A549 (cell line): Measurements from ENCODE around the gene ATP2A2. TPM values are rescaled to one million over a fixed set of nuclear protein-coding genes. Genes with fewer than 3 reads are reported as not detected.

Experiments
- ATAC-seq, 2 experiments: fragments of 200-7000 bp in 1 of 2; fragments of >200 bp in 1 of 2; cut with Nextera tagmentation in 1 of 2; cut with Tn5 transposase in 1 of 2; 3 replicates each; pipeline versions ENCODE4 v1.8.0 to v1.9.1; 2018 to 2020; ENCODE audit warnings: mild to moderate bottlenecking in 1 of 2, moderate library complexity in 1 of 2
- CTCF ChIA-PET: fragments of 300-600 bp; sonication (Branson Sonifier 250); formaldehyde crosslinking; extraction: SDS; loops from one replicate; lab custom pipeline; 2021; ENCODE audit warnings: antibody characterized with exemption, inconsistent platforms; lab: Yijun Ruan, JAX
- POLR2A ChIA-PET: fragments of 350-600 bp; formaldehyde crosslinking; extraction: SDS; loops from one replicate; lab custom pipeline; 2021; ENCODE audit warnings: antibody characterized with exemption, inconsistent platforms; lab: Yijun Ruan, JAX
- DNase-seq, 2 experiments: peaks; one replicate each; pipeline versions ENCODE4 v3.0.0 to v3.0.0-alpha.2; 2011 to 2016; ENCODE audit warnings: low read depth in 1 of 2, low spot score in 1 of 2
- FAIRE-seq: peaks from 2 replicates; lab custom pipeline; 2011; peaks lifted over from hg19 to GRCh38; lab: Jason Lieb, UNC
- H3K27ac ChIP-seq, 2 experiments: fragments of >200 bp; sonication (Bioruptor Twin); formaldehyde crosslinking; 3 replicates each; pipeline ENCODE4 v1.5.1; 2016 to 2017
- H3K4me1 ChIP-seq: fragments of >200 bp; sonication (Bioruptor Twin); formaldehyde crosslinking; 3 replicates; pipeline ENCODE4 v1.6.1; 2016
- H3K4me2 ChIP-seq: fragments of >200 bp; sonication (Bioruptor Twin); formaldehyde crosslinking; 3 replicates; pipeline ENCODE4 v1.6.1; 2016
- H3K4me3 ChIP-seq: fragments of >200 bp; sonication (Bioruptor Twin); formaldehyde crosslinking; 3 replicates; pipeline ENCODE4 v1.5.1; 2016
- H3K9me3 ChIP-seq: fragments of >200 bp; sonication (Bioruptor Twin); formaldehyde crosslinking; 3 replicates; pipeline ENCODE4 v1.6.1; 2016
- ATOH8 ChIP-seq: fragments of 250-450 bp; sonication (Bioruptor Pico); IDR thresholded peaks from 2 replicates; pipeline ENCODE4 v1.5.0; 2020; ENCODE audit warnings: low read depth, mild to moderate bottlenecking, moderate library complexity
- CBX8 ChIP-seq: fragments of 200-600 bp; sonication (generic); IDR thresholded peaks from 2 replicates; pipeline ENCODE4 v1.6.1; 2016
- CEBPB ChIP-seq, 2 experiments: fragments of >200 bp in 1 of 2; sonication (Bioruptor Twin) in 1 of 2; formaldehyde crosslinking in 1 of 2; IDR thresholded peaks; 2 replicates each; pipeline ENCODE4 v1.6.1; 2012 to 2016
- CHD2 ChIP-seq: fragments of 150-350 bp; IDR thresholded peaks from 2 replicates; pipeline ENCODE4 v1.6.1; 2014; ENCODE audit warnings: low read length; ENCODE audit not compliant: partially characterized antibody
- EHF ChIP-seq: fragments of 250-450 bp; sonication (Bioruptor Pico); IDR thresholded peaks from 2 replicates; pipeline ENCODE4 v1.5.0; 2020; ENCODE audit warnings: mild to moderate bottlenecking
- EHMT2 ChIP-seq: fragments of 200-600 bp; sonication (generic); IDR thresholded peaks from 2 replicates; pipeline ENCODE4 v1.6.1; 2016; ENCODE audit warnings: antibody characterized with exemption, low read depth, mild to moderate bottlenecking, moderate library complexity
- FOSB ChIP-seq: fragments of 250-450 bp; sonication (Bioruptor Pico); IDR thresholded peaks from 2 replicates; pipeline ENCODE4 v1.5.0; 2020; ENCODE audit warnings: mild to moderate bottlenecking, moderate library complexity
- GATA3 ChIP-seq: IDR thresholded peaks from 2 replicates; pipeline ENCODE4 v1.6.1; 2012; ENCODE audit warnings: borderline replicate concordance
- HEYL ChIP-seq: fragments of 250-450 bp; sonication (Bioruptor Pico); IDR thresholded peaks from 2 replicates; pipeline ENCODE4 v1.8.0; 2021; ENCODE audit warnings: mild to moderate bottlenecking, moderate library complexity
- HOXA7 ChIP-seq: fragments of 250-450 bp; sonication (Bioruptor Pico); IDR thresholded peaks from 2 replicates; pipeline ENCODE4 v1.5.0; 2020; ENCODE audit warnings: mild to moderate bottlenecking, moderate library complexity
- HOXB13 ChIP-seq: fragments of 250-450 bp; sonication (Bioruptor Pico); IDR thresholded peaks from 2 replicates; pipeline ENCODE4 v1.5.0; 2020; ENCODE audit warnings: low read depth, mild to moderate bottlenecking, moderate library complexity
- JUNB ChIP-seq: fragments of >200 bp; sonication (Bioruptor Twin); formaldehyde crosslinking; IDR thresholded peaks from 2 replicates; pipeline ENCODE4 v1.6.1; 2016
- KDM1A ChIP-seq: fragments of 200-600 bp; sonication (generic); IDR thresholded peaks from 2 replicates; pipeline ENCODE4 v1.6.1; 2016; ENCODE audit warnings: low read depth, mild to moderate bottlenecking
- KDM5A ChIP-seq: fragments of 200-600 bp; sonication (generic); IDR thresholded peaks from 2 replicates; pipeline ENCODE4 v1.6.1; 2016; ENCODE audit warnings: antibody characterized with exemption, mild to moderate bottlenecking
- MAZ ChIP-seq: fragments of 150-350 bp; IDR thresholded peaks from 2 replicates; pipeline ENCODE4 v1.6.1; 2014; ENCODE audit warnings: antibody characterized with exemption, low read depth, low read length, borderline replicate concordance
- MYC ChIP-seq: IDR thresholded peaks from 2 replicates; pipeline ENCODE4 v1.6.1; 2012; ENCODE audit warnings: mild to moderate bottlenecking, inconsistent platforms, low read length, improper control_type of control experiment, borderline replicate concordance
- NFE2L2 ChIP-seq: fragments of 150-350 bp; conservative IDR thresholded peaks from 2 replicates; pipeline ENCODE4 v1.6.1; 2014; ENCODE audit warnings: low read length
- NR3C1 ChIP-seq: fragments of >200 bp; sonication (Bioruptor Twin); formaldehyde crosslinking; IDR thresholded peaks from 3 replicates; pipeline ENCODE4 v1.6.1; 2017
- POLR2A ChIP-seq: IDR thresholded peaks from 2 replicates; pipeline ENCODE4 v1.6.1; 2012; ENCODE audit warnings: mild to moderate bottlenecking, low read length
- POLR2AphosphoS2 ChIP-seq: conservative IDR thresholded peaks from 2 replicates; pipeline ENCODE4 v1.6.1; 2012; ENCODE audit warnings: low read length, improper control_type of control experiment, inconsistent platforms
- RAD21 ChIP-seq, 2 experiments: fragments of >200 bp in 1 of 2; sonication (Bioruptor Twin) in 1 of 2; formaldehyde crosslinking in 1 of 2; IDR thresholded peaks in 1 of 2; conservative IDR thresholded peaks in 1 of 2; 2 replicates in 1 of 2; 3 replicates in 1 of 2; pipeline ENCODE4 v1.6.1; 2012 to 2018; ENCODE audit warnings: inconsistent platforms in 1 of 2
- RFX5 ChIP-seq: fragments of 450-650 bp; IDR thresholded peaks from 2 replicates; pipeline ENCODE4 v1.7.1; 2014; ENCODE audit warnings: antibody characterized with exemption, mild to moderate bottlenecking, moderate library complexity
- RNF2 ChIP-seq: fragments of 200-600 bp; sonication (generic); IDR thresholded peaks from 2 replicates; pipeline ENCODE4 v1.6.1; 2016; ENCODE audit warnings: low read depth, mild to moderate bottlenecking, antibody characterized with exemption, moderate library complexity, borderline replicate concordance
- SMC3 ChIP-seq: fragments of >200 bp; sonication (Bioruptor Twin); formaldehyde crosslinking; IDR thresholded peaks from 3 replicates; pipeline ENCODE4 v1.6.1; 2018; ENCODE audit warnings: inconsistent platforms
- TFCP2L1 ChIP-seq: fragments of 250-450 bp; sonication (Bioruptor Pico); IDR thresholded peaks from 2 replicates; pipeline ENCODE4 v1.5.0; 2021; ENCODE audit warnings: mild to moderate bottlenecking
- TP53 ChIP-seq: fragments of 250-450 bp; sonication (Bioruptor Pico); IDR thresholded peaks from 2 replicates; pipeline ENCODE4 v1.5.0; 2021; ENCODE audit warnings: mild to moderate bottlenecking, moderate library complexity
- ZFP36 ChIP-seq: fragments of 450-650 bp; IDR thresholded peaks from 2 replicates; pipeline ENCODE4 v1.6.1; 2014; ENCODE audit warnings: borderline replicate concordance; ENCODE audit not compliant: partially characterized antibody
- WGBS: methylation state at CpG from one replicate; pipeline ENCODE4 v1.1.6; 2017; ENCODE audit errors: missing lambda C conversion rate; 5-methylcytosine and 5-hydroxymethylcytosine counted together
- polyA plus RNA-seq, 4 experiments: library from polyadenylated mRNA; depleted of rRNA in 3 of 4; stranded (reverse); fragments of >200 nt; fragmentation: RNase III in 1 of 4; extraction: RNeasy Plus Mini Kit Qiagen cat#74134 plus additional on column Dnase treatment in 1 of 4; gene quantifications; 2 replicates in 3 of 4; 3 replicates in 1 of 4; pipeline ENCODE4 v1.2.3, GENCODE V29; 2011 to 2017
- TF ChIP-seq, protein P1 (sequence below): fragments of 250-450 bp; sonication (Bioruptor Pico); IDR thresholded peaks from 2 replicates; pipeline ENCODE4 v1.5.0; 2021; ENCODE audit warnings: mild to moderate bottlenecking, moderate library complexity, borderline replicate concordance
- TF ChIP-seq, protein P2 (sequence below): IDR thresholded peaks from 2 replicates; pipeline ENCODE4 v1.6.1; 2012
- TF ChIP-seq, protein P3 (sequence below): fragments of 150-350 bp; IDR thresholded peaks from 2 replicates; pipeline ENCODE4 v1.6.1; 2014; ENCODE audit warnings: low read depth, mild to moderate bottlenecking, low read length
- TF ChIP-seq, protein P4 (sequence below): fragments of >200 bp; sonication (Bioruptor Twin); formaldehyde crosslinking; IDR thresholded peaks from 3 replicates; pipeline ENCODE4 v1.5.1; 2016
- TF ChIP-seq, protein P5 (sequence below): fragments of >200 bp; sonication (Bioruptor Twin); formaldehyde crosslinking; IDR thresholded peaks from 3 replicates; pipeline ENCODE4 v1.6.1; 2016

Gene ATP2A2
- polyA plus RNA-seq, 2 of the 4 experiments (the other 2 are of a cell fraction) = 342 to 415 TPM

DNA sequence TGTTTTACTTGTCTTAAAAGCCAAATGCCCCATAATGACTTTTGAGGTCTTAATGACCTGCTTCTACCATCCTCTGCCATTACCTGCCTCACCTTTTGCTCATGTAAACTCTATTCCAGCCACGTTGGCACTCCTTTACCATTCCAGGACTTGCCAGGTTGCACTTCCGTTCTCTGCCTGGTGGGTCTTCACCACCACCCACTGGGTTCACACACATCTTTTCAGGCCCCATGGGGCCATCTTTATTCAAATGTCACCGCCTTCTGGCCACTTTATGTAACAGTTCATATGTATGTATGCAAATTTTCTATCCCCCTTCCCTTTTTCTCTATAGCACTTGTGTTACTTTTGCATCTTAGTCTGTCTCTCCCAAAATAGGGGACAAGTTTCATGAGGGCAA, 57.7 kb downstream of the ATP2A2 start:
- TF ChIP-seq CBX8 = no peak
- TF ChIP-seq EHF (CRISPR knock-in tag) = no peak
- TF ChIP-seq KDM1A = no peak
- TF ChIP-seq, protein P1, sequence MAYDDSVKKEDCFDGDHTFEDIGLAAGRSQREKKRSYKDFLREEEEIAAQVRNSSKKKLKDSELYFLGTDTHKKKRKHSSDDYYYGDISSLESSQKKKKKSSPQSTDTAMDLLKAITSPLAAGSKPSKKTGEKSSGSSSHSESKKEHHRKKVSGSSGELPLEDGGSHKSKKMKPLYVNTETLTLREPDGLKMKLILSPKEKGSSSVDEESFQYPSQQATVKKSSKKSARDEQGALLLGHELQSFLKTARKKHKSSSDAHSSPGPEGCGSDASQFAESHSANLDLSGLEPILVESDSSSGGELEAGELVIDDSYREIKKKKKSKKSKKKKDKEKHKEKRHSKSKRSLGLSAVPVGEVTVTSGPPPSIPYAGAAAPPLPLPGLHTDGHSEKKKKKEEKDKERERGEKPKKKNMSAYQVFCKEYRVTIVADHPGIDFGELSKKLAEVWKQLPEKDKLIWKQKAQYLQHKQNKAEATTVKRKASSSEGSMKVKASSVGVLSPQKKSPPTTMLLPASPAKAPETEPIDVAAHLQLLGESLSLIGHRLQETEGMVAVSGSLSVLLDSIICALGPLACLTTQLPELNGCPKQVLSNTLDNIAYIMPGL = no peak
- TF ChIP-seq FOSB (CRISPR knock-in tag) = no peak
- TF ChIP-seq EHMT2 = no peak
- TF ChIP-seq HEYL (CRISPR knock-in tag) = no peak
- TF ChIP-seq TFCP2L1 (CRISPR knock-in tag) = no peak
- 0 out of 2 replicates have a peak, but pooled peaks have one; percentile 43 for TF ChIP-seq HOXA7 (CRISPR knock-in tag)
- TF ChIP-seq, protein P2, sequence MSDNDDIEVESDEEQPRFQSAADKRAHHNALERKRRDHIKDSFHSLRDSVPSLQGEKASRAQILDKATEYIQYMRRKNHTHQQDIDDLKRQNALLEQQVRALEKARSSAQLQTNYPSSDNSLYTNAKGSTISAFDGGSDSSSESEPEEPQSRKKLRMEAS = 0 out of 2 replicates have a peak, but pooled peaks have one; percentile 0
- TF ChIP-seq RNF2 = no peak
- no peak for TF ChIP-seq HOXB13 (CRISPR knock-in tag)
- TF ChIP-seq ZFP36 = no peak
- no peak for TF ChIP-seq NFE2L2
- TF ChIP-seq POLR2AphosphoS2 = no peak
- no peak for TF ChIP-seq NR3C1
- TF ChIP-seq GATA3 = no peak
- TF ChIP-seq RAD21 (conservative IDR thresholded peaks at IDR 0.05 in 1 of 2, IDR thresholded peaks at IDR 0.05 in 1 of 2) = peak; percentile 20 to 39; a peak in 2 of 5 replicates
- TF ChIP-seq, protein P3, sequence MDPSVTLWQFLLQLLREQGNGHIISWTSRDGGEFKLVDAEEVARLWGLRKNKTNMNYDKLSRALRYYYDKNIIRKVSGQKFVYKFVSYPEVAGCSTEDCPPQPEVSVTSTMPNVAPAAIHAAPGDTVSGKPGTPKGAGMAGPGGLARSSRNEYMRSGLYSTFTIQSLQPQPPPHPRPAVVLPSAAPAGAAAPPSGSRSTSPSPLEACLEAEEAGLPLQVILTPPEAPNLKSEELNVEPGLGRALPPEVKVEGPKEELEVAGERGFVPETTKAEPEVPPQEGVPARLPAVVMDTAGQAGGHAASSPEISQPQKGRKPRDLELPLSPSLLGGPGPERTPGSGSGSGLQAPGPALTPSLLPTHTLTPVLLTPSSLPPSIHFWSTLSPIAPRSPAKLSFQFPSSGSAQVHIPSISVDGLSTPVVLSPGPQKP = no peak
- TF ChIP-seq SMC3 = no peak
- TF ChIP-seq JUNB = no peak
- no peak for TF ChIP-seq CHD2
- TF ChIP-seq POLR2A = no peak
- no peak for TF ChIP-seq MYC
- TF ChIP-seq, protein P4, sequence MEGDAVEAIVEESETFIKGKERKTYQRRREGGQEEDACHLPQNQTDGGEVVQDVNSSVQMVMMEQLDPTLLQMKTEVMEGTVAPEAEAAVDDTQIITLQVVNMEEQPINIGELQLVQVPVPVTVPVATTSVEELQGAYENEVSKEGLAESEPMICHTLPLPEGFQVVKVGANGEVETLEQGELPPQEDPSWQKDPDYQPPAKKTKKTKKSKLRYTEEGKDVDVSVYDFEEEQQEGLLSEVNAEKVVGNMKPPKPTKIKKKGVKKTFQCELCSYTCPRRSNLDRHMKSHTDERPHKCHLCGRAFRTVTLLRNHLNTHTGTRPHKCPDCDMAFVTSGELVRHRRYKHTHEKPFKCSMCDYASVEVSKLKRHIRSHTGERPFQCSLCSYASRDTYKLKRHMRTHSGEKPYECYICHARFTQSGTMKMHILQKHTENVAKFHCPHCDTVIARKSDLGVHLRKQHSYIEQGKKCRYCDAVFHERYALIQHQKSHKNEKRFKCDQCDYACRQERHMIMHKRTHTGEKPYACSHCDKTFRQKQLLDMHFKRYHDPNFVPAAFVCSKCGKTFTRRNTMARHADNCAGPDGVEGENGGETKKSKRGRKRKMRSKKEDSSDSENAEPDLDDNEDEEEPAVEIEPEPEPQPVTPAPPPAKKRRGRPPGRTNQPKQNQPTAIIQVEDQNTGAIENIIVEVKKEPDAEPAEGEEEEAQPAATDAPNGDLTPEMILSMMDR = peak; percentile 34; the same call in 2 of the 3 replicates
- TF ChIP-seq, protein P5, sequence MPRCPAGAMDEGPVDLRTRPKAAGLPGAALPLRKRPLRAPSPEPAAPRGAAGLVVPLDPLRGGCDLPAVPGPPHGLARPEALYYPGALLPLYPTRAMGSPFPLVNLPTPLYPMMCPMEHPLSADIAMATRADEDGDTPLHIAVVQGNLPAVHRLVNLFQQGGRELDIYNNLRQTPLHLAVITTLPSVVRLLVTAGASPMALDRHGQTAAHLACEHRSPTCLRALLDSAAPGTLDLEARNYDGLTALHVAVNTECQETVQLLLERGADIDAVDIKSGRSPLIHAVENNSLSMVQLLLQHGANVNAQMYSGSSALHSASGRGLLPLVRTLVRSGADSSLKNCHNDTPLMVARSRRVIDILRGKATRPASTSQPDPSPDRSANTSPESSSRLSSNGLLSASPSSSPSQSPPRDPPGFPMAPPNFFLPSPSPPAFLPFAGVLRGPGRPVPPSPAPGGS = no peak
- TF ChIP-seq CEBPB (IDR thresholded peaks at IDR 0.05) = no peak
- TF ChIP-seq RFX5 = no peak
- no peak for TF ChIP-seq KDM5A
- no peak for TF ChIP-seq ATOH8 (CRISPR knock-in tag)
- TF ChIP-seq MAZ = no peak
- TF ChIP-seq TP53 (CRISPR knock-in tag) = no peak
- no peaks in the 10 kb centered on the region for H3K9me3 ChIP-seq
- peak in 1 of 2 experiments; percentile 49 for DNase-seq
- no peak for FAIRE-seq
- H3K4me1 ChIP-seq = peaks cover 69% of the 10 kb centered on the region
- peak overlapping the region; percentile 12 to 33; a peak in 2 of 6 replicates for H3K27ac ChIP-seq
- H3K4me3 ChIP-seq = 0 out of 3 replicates have a peak overlapping the region, but pooled peaks have one; percentile 6
- peak overlapping the region; percentile 69 for H3K4me2 ChIP-seq
- ChIA-PET POLR2A (no interaction called here), CTCF (interaction anchor here (0.9 to 2.8 kb wide), 4 partner anchors 11 to 115 kb away, joined by 3 to 9 read pairs (median 6); no protein-coding TSS in a partner anchor)
- ATAC-seq = peak; percentile 29 to 55
- 81% methylated on average over 3 of the region's 3 CpGs for WGBS
